ENCODE measurements around the gene TMEM116.
"Not testable (repeated sequence)": the region's sequence is repeated elsewhere in the genome, so short reads cannot be mapped to it uniquely, and the experiment has no call there.

Gene TMEM116

DNA sequence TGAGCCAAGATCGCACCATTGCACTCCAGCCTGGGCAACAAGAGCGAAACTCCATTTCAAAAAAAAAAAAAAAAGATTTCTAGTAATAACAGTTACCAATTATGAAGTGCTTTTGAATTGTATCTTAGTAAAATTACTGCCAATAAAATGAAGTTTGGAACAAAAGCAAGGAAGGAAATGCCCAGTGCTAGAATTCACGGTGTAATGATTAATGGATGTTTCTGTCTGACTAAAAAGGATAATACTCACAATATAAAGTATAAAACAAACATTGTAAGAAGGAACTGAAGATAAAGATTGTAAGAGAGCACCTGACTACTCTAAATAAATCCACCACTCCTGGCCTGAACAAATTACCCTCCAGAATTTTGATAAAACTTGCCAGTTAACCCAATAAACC is 4.0 kb downstream of the TMEM116 start:
- no peak for DNase-seq

DNA sequence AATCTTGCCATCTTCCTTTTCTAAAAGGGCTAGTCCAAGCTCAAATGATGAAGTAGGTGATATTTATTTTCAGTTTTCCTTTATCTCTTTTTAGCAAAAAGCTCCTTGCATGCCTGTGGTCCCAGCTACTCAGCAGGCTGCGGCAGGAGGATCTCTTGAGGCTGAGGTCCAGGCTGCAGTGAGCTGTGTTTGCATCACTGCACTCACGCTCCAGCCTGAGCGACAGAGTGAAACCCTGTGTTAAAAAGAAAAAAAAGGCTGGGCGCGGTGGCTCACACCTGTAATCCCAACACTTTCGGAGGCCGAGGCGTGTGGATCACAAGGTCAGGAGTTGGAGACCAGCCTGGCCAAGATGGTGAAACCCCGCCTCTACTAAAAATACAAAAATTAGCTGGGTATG is 5.0 kb downstream of the TMEM116 start:
- DNase-seq = no peak

GRCh38 chr12:112005419-112006395 is 7.3 kb downstream of the TMEM116 start:
- DNase-seq = no peak

- DNase-seq = no peak
Observed at GRCh38 chr12:112004041-112004440, 8.9 kb downstream of the TMEM116 start.

- DNase-seq = no peak
Observed at GRCh38 chr12:112001576-112001975, 11.4 kb downstream of the TMEM116 start.

DNA sequence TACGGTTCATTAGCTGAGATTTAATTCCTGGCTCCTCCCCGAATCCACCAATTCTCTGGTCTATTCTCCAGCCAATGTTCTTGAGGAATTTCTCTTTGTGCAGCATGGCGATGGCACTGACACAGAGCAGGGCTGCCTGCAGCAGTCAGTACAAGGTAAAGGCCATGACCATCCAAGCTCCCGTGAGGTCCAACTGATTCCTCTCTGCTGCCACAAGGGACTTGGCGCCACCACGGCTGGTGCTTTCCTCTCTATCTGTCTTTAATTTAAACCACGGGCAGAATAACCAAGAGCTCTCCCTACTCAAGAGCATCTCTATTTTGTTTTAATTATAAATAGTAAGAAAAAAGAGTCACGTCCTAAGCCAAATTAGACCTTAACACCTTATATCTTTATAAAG is 12.1 kb downstream of the TMEM116 start:
- no peak for DNase-seq

- not testable (repeated sequence) for DNase-seq
Observed at GRCh38 chr12:111999129-111999528, 13.8 kb downstream of the TMEM116 start.

GRCh38 chr12:111998015-111998414 is 14.9 kb downstream of the TMEM116 start:
- no peak for DNase-seq

DNA sequence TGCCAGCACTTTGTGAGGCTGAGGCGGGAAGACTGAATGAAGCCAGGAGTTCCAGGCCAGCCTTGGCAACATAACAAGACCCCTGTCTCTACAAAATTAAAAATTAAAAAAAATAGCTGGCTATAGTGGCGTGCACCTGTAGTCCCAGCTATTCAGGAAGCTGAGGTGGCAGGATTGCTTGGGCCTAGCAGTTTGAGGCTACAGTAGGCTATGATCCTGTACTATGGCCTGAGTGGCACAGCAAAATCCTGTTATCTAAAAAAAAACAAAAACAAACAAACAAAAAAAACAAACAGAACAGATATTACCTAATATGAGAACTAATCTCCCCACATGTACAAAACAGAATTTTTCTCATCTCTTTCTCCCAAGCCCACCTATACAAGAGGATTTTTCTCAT is 15.7 kb downstream of the TMEM116 start:
- no peak for DNase-seq

GRCh38 chr12:111995782-111996480 is 17.0 kb downstream of the TMEM116 start:
- DNase-seq = no peak

- not testable (repeated sequence) for DNase-seq
Observed at GRCh38 chr12:111994211-111995111, 18.5 kb downstream of the TMEM116 start.

- no peak for DNase-seq
Observed at GRCh38 chr12:111993292-111994150, 19.4 kb downstream of the TMEM116 start.

GRCh38 chr12:111992464-111992863 is 20.5 kb downstream of the TMEM116 start:
- DNase-seq = no peak

GRCh38 chr12:111991946-111992345 is 21.0 kb downstream of the TMEM116 start:
- DNase-seq = no peak

- no peak for DNase-seq
Observed at GRCh38 chr12:111991535-111991934, 21.4 kb downstream of the TMEM116 start.

DNA sequence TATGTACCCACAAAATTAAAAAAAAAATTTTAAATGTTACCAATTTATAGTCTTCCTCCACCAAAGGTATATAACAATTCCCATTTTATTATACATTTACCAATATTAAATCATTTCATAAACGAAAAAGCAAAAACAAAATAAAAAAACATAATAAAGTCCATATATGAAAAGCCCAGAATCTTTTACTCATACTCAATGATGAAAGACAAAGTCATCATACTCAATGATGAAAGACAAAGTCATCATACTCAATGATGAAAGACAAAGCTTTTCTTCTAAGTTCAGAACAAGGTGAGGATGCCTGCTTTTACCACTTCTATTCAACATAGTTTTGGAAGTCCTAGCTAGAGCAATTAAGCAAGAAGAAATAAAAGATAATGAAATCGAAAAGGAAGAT is 28.1 kb downstream of the TMEM116 start:
- no peak for DNase-seq

DNA sequence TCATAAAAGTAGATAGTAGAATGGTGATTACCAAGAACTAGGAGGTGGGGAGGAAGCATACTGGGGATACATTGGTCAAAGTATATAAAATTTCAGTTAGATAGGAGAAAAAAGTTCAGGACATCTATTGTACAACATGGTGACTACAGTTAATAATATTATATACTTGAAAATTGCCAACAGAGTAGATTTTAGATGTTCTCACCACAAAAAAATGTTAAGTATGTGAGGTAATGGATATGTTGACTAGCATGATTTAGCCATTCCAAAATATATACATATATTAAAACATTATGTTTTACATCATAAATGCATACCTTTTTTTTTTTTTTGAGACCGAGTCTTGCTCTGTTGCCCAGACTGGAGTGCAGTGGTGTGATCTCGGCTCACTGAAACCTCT is 31.0 kb downstream of the TMEM116 start:
- no peak for DNase-seq

DNA sequence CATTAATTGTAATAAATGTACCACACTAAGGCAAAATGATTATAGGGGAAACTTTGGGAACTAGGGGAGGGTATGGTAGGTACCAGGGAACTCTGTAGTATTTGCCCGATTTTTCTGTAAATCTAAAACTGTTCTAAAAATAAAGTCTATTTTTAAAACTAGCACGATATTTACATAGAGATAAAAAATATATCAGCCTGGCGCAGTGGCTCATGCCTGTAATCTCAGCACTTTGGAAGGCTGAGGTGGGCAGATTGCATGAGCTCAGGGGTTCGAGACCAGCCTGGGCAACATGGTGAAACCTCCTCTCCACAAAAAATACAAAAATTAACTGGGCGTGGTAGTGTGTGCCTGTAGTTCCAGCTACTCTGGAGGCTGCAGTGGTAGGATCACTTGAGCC is 32.4 kb downstream of the TMEM116 start:
- no peak for DNase-seq

DNA sequence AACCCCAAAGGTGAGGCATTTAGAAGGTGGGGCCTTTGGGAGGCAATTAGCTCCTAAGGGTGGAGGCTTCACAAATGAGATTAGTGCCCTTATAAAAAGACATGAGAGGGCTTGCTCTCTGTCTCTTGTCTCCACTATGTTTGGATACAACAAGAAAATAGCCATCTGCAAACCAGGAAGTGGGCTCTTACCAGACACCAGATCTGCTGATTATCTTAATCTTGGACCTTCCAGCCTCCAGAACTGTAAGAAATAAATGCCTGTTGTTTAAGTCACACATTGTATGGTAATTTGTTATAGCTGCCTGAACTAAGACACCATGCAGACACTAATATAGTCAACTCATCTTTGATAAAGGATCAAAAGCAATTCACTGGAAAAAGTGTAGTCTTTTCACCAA is 34.4 kb downstream of the TMEM116 start:
- no peak for DNase-seq

GRCh38 chr12:111976860-111977259 is 36.1 kb downstream of the TMEM116 start:
- no peak for DNase-seq

DNA sequence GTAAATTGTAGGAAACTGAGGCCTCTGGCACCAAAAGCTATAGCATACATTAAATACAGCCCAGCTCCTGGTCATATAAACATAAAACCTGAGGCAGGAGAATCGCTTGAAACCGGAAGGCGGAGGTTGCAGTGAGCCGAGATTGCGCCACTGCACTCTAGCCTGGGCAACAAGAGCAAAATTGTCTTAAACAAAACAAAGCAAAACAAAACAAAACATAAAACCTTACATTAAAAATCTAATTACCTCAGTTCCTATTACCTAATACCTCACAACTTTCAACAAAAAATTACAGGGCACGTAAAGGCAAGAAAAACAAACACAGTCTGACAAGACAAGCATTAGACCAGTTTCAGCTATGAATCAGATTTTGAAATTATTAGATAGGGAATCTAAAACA is 36.7 kb downstream of the TMEM116 start:
- no peak for DNase-seq

All from activated gamma-delta T cell treated with Interleukin-2 at 50 U/mL for 16 hours (primary cell).